Measurements from ENCODE around the gene TRIP10. TPM values are rescaled to one million over a fixed set of nuclear protein-coding genes. Genes with fewer than 3 reads are reported as not detected.

The TRIP10 gene
- total and polyA plus RNA-seq, 10 of the 15 experiments (the other 5 are each of a cell fraction or from before 2014, with no cell fraction given): 0.79 to 54.5 (median 32.5) TPM

- TF ChIP-seq YY1 (IDR thresholded peaks at IDR 0.05; ENCODE audit: low read depth, low read length) (peak; percentile 68; the same call in 1 of the 2 replicates), KDM1A (IDR thresholded peaks at IDR 0.05; ENCODE audit: borderline replicate concordance) (peak; percentile 81; the same call in 1 of the 2 replicates), TARDBP (IDR thresholded peaks at IDR 0.05; ENCODE audit: borderline replicate concordance) (no peak), MLLT1 (IDR thresholded peaks at IDR 0.05) (0 out of 2 replicates have a peak, but pooled peaks have one; percentile 17), TBL1XR1 (IDR thresholded peaks at IDR 0.05; ENCODE audit: low read depth, low read length) (no peak), CREB1 (IDR thresholded peaks at IDR 0.05; ENCODE audit: low read depth) (no peak; the same call in 1 of the 2 replicates), ZNF687 (IDR thresholded peaks at IDR 0.05) (peak; percentile 70), RUNX3 (IDR thresholded peaks at IDR 0.05; ENCODE audit: low read length) (peak; percentile 35; the same call in 1 of the 2 replicates), EED (IDR thresholded peaks at IDR 0.05; ENCODE audit: low read depth) (no peak), NRF1 (conservative IDR thresholded peaks at IDR 0.05; ENCODE audit: low read depth, low read length) (no peak), MAX (IDR thresholded peaks at IDR 0.05; ENCODE audit: low read depth, low read length) (no peak; the same call in 1 of the 2 replicates), RBBP5 (conservative IDR thresholded peaks at IDR 0.05) (no peak), SMAD5 (IDR thresholded peaks at IDR 0.05; ENCODE audit: low read depth) (no peak), SIX5 (IDR thresholded peaks at IDR 0.05; ENCODE audit: low read depth, low read length, severe bottlenecking) (no peak), ZBED1 (IDR thresholded peaks at IDR 0.05; ENCODE audit: borderline replicate concordance) (no peak), HDAC6 (IDR thresholded peaks at IDR 0.05; ENCODE audit: unreplicated experiment) (no peak), ZBTB4 (CRISPR knock-in tag; IDR thresholded peaks at IDR 0.05) (no peak), GATAD2B (conservative IDR thresholded peaks at IDR 0.05; ENCODE audit: low read depth) (no peak; the same call in 1 of the 2 replicates), EP300 (IDR thresholded peaks at IDR 0.05; ENCODE audit: borderline replicate concordance in 1 of 2, control insufficient read depth in 1 of 2, low read depth in 2 of 2, low read length in 2 of 2) (no peak; a peak in 1 of 4 replicates), TCF12 (IDR thresholded peaks at IDR 0.05; ENCODE audit: low read depth, low read length) (0 out of 2 replicates have a peak, but pooled peaks have one; percentile 31), CHD2 (IDR thresholded peaks at IDR 0.05; ENCODE audit: borderline replicate concordance, low read depth, low read length) (peak; percentile 26; the same call in 1 of the 2 replicates)
Observed at GRCh38 chr19:6772028-6772865, 32.8 kb downstream of the TRIP10 start, which contains the start of gene VAV1 (continued).

All from GM12878 (cell line).